AG10803 (cell line): ENCODE measurements around the gene AHSP.

Experiments used
- DNase-seq: peaks from one replicate; pipeline ENCODE4 v3.0.0; 2010; ENCODE audit warnings: low read depth
- H3K4me3 ChIP-seq: 2 replicates; pipeline ENCODE4 v1.5.1; 2011; ENCODE audit warnings: mild to moderate bottlenecking, low read length, control low read depth
- TF ChIP-seq, protein P1 (sequence below): conservative IDR thresholded peaks from 2 replicates; pipeline ENCODE4 v1.5.1; 2011; ENCODE audit warnings: mild to moderate bottlenecking, low read length, control low read depth, inconsistent platforms

AHSP gene

DNA sequence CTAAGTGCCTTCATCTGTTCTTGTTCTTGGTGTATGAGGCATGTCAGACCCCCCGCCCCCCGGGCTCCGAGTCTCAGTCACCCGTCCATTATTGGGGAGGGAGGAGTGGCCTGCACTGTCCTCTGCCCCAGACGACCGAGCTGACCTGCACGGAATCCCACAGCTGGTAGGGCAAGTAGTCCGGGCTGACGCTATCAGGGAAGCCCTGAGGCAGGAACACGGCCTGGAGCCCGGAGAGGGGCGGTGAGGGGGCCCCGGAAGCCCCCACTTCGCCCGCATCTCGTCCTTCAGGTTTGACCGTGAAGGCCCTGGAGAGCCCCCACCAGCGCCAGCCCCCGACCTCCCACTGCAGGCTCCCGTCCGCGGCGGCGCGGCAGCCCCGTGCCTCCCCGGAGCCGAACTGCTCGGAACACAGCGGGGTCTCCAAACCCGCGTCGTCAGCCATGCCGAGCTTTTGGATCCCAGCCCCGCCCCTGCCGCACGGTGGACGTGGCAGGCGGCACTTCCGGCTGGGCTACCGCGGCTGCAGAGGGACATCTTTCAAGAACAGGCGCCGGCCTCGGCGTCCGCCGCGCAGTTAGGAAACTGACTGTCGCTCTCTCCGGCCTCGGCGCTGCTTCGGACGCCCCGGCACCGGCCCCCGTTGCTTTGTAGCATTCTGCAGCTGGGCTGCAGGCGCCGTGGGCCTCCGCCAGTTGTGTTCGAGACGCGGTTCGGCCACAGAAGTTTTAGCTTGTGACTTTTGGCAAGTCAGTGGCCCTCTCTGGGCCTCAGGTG is 19.6 kb upstream of the AHSP start, which contains the start of gene RUSF1:
TSS of gene RUSF1 (minus strand) at position 463 of the 777 bp plus-strand sequence. CDS start at position 445, 18 bp downstream.
- peak within 1 kb of the TSS; percentile 97 for H3K4me3 ChIP-seq
- DNase-seq, result peak; percentile 90
- TF ChIP-seq, protein P1, sequence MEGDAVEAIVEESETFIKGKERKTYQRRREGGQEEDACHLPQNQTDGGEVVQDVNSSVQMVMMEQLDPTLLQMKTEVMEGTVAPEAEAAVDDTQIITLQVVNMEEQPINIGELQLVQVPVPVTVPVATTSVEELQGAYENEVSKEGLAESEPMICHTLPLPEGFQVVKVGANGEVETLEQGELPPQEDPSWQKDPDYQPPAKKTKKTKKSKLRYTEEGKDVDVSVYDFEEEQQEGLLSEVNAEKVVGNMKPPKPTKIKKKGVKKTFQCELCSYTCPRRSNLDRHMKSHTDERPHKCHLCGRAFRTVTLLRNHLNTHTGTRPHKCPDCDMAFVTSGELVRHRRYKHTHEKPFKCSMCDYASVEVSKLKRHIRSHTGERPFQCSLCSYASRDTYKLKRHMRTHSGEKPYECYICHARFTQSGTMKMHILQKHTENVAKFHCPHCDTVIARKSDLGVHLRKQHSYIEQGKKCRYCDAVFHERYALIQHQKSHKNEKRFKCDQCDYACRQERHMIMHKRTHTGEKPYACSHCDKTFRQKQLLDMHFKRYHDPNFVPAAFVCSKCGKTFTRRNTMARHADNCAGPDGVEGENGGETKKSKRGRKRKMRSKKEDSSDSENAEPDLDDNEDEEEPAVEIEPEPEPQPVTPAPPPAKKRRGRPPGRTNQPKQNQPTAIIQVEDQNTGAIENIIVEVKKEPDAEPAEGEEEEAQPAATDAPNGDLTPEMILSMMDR, result no peak

DNA sequence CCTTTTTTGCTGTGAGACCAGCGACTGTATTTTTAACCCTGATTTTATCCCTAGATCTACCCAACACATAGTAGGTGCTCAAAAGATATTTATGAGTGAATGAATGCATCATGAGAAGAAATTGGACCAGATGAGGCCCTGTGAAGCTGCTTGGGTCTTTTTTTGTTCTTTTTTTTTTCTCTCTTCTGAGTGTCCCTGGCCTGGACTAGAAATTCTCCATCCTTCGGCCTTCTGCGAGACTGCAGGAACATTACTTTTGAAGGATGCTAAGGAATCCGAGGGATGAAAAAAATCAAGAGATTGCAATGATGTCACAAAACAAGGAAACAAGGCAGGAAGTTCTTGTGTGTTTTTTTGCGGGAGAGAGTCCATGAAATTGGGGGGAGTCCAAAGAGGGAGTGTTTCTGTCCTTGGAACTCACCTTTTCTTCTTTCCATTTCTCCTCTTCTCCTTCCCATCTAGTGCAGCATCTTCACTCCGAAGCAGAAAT is 18.9 kb upstream of the AHSP start:
- peak; percentile 72 for DNase-seq
- TF ChIP-seq, protein P1, result no peak
- H3K4me3 ChIP-seq, result peak overlapping the region; percentile 97

DNA sequence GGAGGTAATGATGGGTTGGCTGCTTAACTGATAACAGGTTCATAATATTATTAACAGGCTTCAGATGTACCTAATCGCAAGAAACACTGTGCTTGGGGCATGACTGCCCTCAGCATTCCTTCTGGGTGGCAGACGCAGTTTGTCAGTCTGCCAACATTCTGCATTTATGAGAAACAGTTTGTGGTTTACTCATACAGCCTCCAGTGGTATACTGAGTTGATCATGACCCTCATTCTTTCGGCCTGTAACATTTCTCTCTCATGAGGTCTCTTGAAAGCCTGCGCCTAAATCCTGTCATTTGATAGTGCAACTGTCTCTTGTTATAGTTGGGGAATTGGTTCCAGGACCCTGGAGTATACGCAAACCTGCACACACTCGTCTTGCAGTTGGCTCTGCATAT is 14.6 kb upstream of the AHSP start:
- TF ChIP-seq, protein P1, result no peak
- DNase-seq, result peak; percentile 82

DNA sequence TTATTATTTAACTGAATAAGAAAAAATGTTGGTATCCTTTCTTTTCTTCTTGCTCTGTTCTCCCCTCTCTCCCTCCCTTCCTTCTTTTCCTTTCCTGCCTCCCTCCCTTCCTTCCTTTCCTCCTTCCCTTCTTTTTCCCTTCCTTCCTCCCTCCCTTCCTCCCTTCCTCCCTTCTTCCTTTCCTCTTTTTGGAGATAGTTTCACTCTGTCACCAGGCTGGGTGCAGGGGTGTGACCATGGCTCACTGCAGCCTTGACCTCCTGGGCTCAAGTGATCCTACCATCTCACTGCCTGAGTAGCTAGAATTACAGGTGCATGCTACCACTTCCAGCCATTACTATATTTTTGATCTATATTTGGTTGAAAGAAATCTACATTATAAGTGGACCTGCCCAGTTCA is 13.8 kb upstream of the AHSP start:
- no peak for DNase-seq
- TF ChIP-seq, protein P1, result no peak

More for the DNA sequence above, 14.6 kb upstream of the AHSP start:
- H3K4me3 ChIP-seq, result no peak overlapping the region

DNA sequence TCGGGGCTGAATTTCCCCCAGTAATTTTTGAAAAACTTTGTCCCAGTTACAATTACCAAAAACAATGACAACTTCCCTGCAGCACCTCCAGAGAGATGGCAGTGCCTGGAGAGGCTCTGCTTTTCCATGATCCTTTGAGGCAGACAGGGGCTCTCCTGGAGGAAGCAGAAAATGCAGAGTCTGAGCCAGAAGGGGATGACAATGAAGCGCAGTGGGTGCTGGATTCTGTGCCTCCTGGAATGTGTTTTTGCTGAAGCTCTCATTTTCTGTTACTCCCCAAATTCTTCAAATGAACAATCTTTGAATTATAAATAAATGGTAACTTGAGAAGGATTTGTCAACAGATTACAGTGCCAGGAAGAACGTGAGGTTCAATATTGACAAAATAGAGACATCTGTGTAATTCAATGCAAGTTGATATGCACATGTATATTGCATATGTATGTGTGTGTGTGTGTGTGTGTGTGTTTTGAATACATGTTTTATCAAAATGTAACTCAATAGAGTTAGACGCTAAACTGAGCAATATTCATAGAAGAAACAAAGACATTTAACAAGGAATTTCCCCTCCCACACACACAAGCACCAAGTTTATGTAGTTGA is 9.8 kb upstream of the AHSP start:
- no peak for DNase-seq
- no peak overlapping the region for H3K4me3 ChIP-seq
- TF ChIP-seq, protein P1, result no peak

More for the DNA sequence above, 13.8 kb upstream of the AHSP start:
- H3K4me3 ChIP-seq, result no peak overlapping the region

DNA sequence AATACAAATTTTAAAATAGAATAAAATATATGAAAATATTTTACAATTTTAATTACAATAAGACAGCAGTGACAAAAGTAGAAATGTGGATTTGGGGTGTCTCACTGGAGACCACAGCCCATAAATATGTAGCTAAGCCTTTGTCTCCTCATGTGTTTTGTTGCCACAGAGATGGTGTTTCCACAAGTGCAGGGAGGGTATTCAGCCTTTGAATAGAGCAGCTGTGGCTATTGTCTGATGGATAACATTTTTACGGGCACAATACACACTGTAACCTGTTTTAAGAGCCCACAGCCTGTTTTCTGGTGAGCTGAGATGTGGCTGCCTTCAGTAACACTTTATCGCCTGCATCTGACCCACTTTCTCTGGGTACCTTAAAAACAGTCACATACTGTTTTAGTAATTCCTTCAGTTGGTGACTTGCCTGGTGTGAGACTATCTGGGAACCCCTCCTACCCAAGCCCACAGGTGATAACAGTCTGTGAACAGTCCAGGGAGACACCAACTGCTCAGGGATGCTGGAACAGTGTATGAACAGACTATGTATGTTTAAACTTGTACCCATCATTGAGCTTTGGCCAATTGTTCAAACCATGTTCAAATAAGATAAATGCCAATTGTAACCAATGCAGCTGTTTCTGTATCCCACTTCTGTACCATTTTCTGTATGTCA is 7.8 kb upstream of the AHSP start:
- no peak for DNase-seq
- TF ChIP-seq, protein P1, result no peak
- no peak overlapping the region for H3K4me3 ChIP-seq
